Endothelial cell of umbilical vein (primary cell): ENCODE data around the gene ZDHHC22.

Experiments
- CTCF ChIP-seq, 2 donors: IDR thresholded peaks; 1 replicate in 1 of 2; 2 replicates in 1 of 2; pipeline ENCODE4 v1.5.1; 2011; ENCODE audit warnings: low read length in 2 of 2, mild to moderate bottlenecking in 2 of 2, moderate library complexity in 2 of 2, control low read depth in 1 of 2, inconsistent platforms in 1 of 2, low read depth in 1 of 2; ENCODE audit not compliant: insufficient read depth in 1 of 2; ENCODE audit errors: extremely low read depth in 1 of 2
- EZH2 ChIP-seq: IDR thresholded peaks from 2 replicates; pipeline ENCODE4 v1.6.1; 2012; ENCODE audit warnings: borderline replicate concordance, low read depth, mild to moderate bottlenecking, moderate library complexity, low read length, inconsistent platforms; ENCODE audit not compliant: severe bottlenecking
- JUN ChIP-seq: IDR thresholded peaks from 2 replicates; pipeline ENCODE4 v1.6.1; 2011; ENCODE audit warnings: borderline replicate concordance, low read depth; ENCODE audit not compliant: insufficient read length, insufficient read depth
- MYC ChIP-seq: IDR thresholded peaks from one replicate; pipeline ENCODE4 v1.6.1; 2011; ENCODE audit warnings: mild to moderate bottlenecking, low read depth, low read length
- POLR2A ChIP-seq: IDR thresholded peaks from 2 replicates; pipeline ENCODE4 v1.6.1; 2012; ENCODE audit warnings: low read depth, mild to moderate bottlenecking, control low read depth, low read length

- no peak for TF ChIP-seq EZH2
- TF ChIP-seq CTCF (IDR thresholded peaks at IDR 0.05; ENCODE audit: extremely low read depth in 1 of 2, insufficient read depth in 1 of 2, low read depth in 1 of 2, low read length in 2 of 2): no peak
- no peak for TF ChIP-seq MYC
- no peak for TF ChIP-seq POLR2A
- no peak for TF ChIP-seq JUN
Observed at GRCh38 chr14:77180726-77181602, 39.4 kb upstream of the ZDHHC22 start.
